ENCODE data around the gene TENM4.

DNA sequence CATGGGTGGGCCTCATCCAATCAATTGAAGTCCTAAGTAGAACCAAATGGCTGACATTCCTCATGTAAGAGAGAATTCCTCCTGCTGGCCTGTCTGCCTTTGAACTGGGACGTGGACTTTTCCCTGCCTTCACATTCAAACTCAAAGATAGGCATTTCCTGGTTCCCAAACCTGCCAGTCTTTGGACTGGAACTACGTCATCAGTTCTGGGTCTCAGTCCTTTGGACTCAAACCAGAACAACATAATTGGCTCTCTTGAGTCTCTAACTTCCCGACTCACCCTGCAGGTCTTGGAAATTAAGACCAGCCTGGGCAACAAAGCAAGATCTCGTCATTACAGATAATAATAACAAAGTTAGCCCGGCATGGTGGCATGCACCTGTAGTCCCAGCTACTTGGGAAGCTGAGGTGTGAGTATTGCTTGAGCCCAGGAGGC, 827.4 kb downstream of the TENM4 start:
- TF ChIP-seq POLR2AphosphoS5 (IDR thresholded peaks at IDR 0.05; ENCODE audit: low read depth, low read length) (no peak), TAF1 (IDR thresholded peaks at IDR 0.05; ENCODE audit: borderline replicate concordance, insufficient read depth, low read length) (no peak)
